OCI-LY3 (cell line): ENCODE data around the gene ADA.

Experiments
- CTCF ChIP-seq: fragments of 200-600, 300-600 bp; sonication (generic); IDR thresholded peaks from 2 replicates; pipeline ENCODE4 v1.5.1; 2014; ENCODE audit warnings: antibody characterized with exemption, low read length, low read depth
- EZH2phosphoT487 ChIP-seq: fragments of 200-600 bp; shearing (Covaris generic); IDR thresholded peaks from 2 replicates; pipeline ENCODE4 v1.6.1; 2018; ENCODE audit warnings: antibody characterized with exemption, mixed run types, low read depth

DNA sequence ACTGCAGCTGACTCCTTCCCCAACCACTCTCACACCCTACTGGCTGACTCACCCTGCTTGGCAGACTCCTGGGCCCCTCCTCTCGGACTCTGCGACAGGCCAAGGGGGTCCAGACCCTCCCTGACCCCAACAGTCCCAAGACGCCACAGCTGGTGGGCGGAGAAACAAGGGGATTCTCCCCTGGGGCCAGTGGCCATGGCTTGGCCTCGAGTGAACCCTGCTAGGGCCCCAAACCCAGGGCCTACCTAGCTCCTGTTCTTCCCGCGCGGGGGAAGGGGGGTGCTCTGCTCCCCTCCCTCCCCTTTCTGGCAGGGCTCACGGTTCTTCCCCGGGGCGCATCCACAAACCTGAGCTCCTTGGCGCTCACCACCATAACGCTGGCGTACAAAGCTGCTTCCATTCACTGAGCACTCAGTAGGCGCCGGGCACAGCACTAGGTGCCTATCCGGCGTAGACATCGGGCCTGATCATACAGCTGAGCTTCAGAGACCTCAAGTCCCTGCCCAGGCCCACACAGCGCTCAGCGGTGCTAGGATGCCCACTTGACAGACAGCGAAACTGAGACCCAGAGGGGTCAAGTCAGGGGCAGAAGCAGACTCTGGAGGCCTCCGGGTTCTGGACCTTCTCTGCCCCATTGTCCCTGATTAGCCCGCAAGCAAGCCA is 597 bp downstream of the ADA start:
- TF ChIP-seq CTCF, result no peak
- no peak for TF ChIP-seq EZH2phosphoT487
